IMR-90 (cell line): ENCODE results near the gene DAPK1. TPM values are rescaled to one million over a fixed set of nuclear protein-coding genes. Genes with fewer than 3 reads are reported as not detected.

Source experiments
- ATAC-seq: fragments of 200-7000 bp; cut with Tn5 transposase; 2 replicates; pipeline ENCODE4 v1.9.1; 2020; ENCODE audit warnings: low read depth, mild to moderate bottlenecking, moderate library complexity
- BruUV-seq: library from RNA; stranded (reverse); fragments of 400-500 nt; replicated peaks from 2 replicates; lab custom pipeline; 2021; lab: Mats Ljungman, UMichigan
- CTCF ChIA-PET: fragments of 300-600 bp; formaldehyde crosslinking; extraction: SDS; loops from one replicate; lab custom pipeline; 2021; ENCODE audit warnings: antibody characterized with exemption; lab: Yijun Ruan, JAX
- POLR2A ChIA-PET: fragments of 300-600 bp; sonication (Branson Sonifier 250); formaldehyde crosslinking; loops from one replicate; lab custom pipeline; 2022; ENCODE audit warnings: antibody characterized with exemption; ENCODE audit not compliant: unreplicated experiment; lab: Charles Lee
- DNase-seq: peaks from one replicate; pipeline ENCODE4 v3.0.0; 2013
- H2AFZ ChIP-seq: replicated peaks from 2 replicates; pipeline ENCODE3; 2013; ENCODE audit warnings: low read length, mild to moderate bottlenecking; ENCODE audit not compliant: poor library complexity
- H2AK5ac ChIP-seq: 2 replicates; pipeline ENCODE4 v1.6.1; 2013; ENCODE audit warnings: low read depth, low read length, inconsistent platforms
- H2AK9ac ChIP-seq: replicated peaks from 2 replicates; pipeline ENCODE3; 2013; ENCODE audit warnings: mild to moderate bottlenecking, low read depth, low read length, moderate library complexity; ENCODE audit not compliant: poor library complexity
- H2BK120ac ChIP-seq: 2 replicates; pipeline ENCODE4 v1.6.1; 2013; ENCODE audit warnings: low read depth, low read length, inconsistent platforms
- H2BK15ac ChIP-seq: 3 replicates; pipeline ENCODE4 v1.6.1; 2013; ENCODE audit warnings: low read depth, low read length, inconsistent platforms
- H2BK20ac ChIP-seq: 2 replicates; pipeline ENCODE4 v1.6.1; 2013; ENCODE audit warnings: low read depth, mild to moderate bottlenecking, inconsistent platforms, low read length, moderate library complexity
- H2BK5ac ChIP-seq: 2 replicates; pipeline ENCODE4 v1.6.1; 2013; ENCODE audit warnings: mild to moderate bottlenecking, low read depth, low read length, inconsistent platforms; ENCODE audit not compliant: poor library complexity, severe bottlenecking
- H3K14ac ChIP-seq: replicated peaks from 2 replicates; pipeline ENCODE4 v1.6.1; 2013; ENCODE audit warnings: low read depth, low read length, inconsistent platforms
- H3K18ac ChIP-seq: 2 replicates; pipeline ENCODE4 v1.6.1; 2013; ENCODE audit warnings: low read depth, low read length, control low read depth
- H3K23ac ChIP-seq: 2 replicates; pipeline ENCODE4 v1.6.1; 2013; ENCODE audit warnings: low read depth, low read length, inconsistent platforms
- H3K27ac ChIP-seq: 2 replicates; pipeline ENCODE4 v1.5.1; 2013; ENCODE audit warnings: mild to moderate bottlenecking, control low read depth, low read length; ENCODE audit not compliant: insufficient read depth
- H3K27me3 ChIP-seq: 2 replicates; pipeline ENCODE4 v1.6.1; 2013; ENCODE audit warnings: low read length; ENCODE audit not compliant: control insufficient read depth, insufficient read depth
- H3K36me3 ChIP-seq: 2 replicates; pipeline ENCODE4 v1.6.1; 2013; ENCODE audit warnings: low read length, mixed read lengths; ENCODE audit not compliant: control insufficient read depth, insufficient read depth
- H3K4ac ChIP-seq: 2 replicates; pipeline ENCODE4 v1.6.1; 2013; ENCODE audit warnings: low read depth, low read length, inconsistent platforms
- H3K4me1 ChIP-seq: 2 replicates; pipeline ENCODE4 v1.6.1; 2013; ENCODE audit warnings: low read length, mixed read lengths; ENCODE audit not compliant: control insufficient read depth, insufficient read depth
- H3K4me2 ChIP-seq: 2 replicates; pipeline ENCODE4 v1.6.1; 2013; ENCODE audit warnings: low read depth, mild to moderate bottlenecking, control low read depth, low read length, moderate library complexity
- H3K4me3 ChIP-seq: 2 replicates; pipeline ENCODE4 v1.5.1; 2013; ENCODE audit warnings: low read depth, mild to moderate bottlenecking, control low read depth, low read length, moderate library complexity; ENCODE audit not compliant: insufficient read depth
- H3K56ac ChIP-seq: 2 replicates; pipeline ENCODE4 v1.6.1; 2013; ENCODE audit warnings: low read length, inconsistent platforms; ENCODE audit not compliant: insufficient read depth; ENCODE audit errors: extremely low read depth
- H3K79me1 ChIP-seq, 2 experiments: 2 replicates each; pipeline ENCODE4 v1.6.1; 2013; ENCODE audit warnings: low read length in 2 of 2, inconsistent platforms in 1 of 2, low read depth in 1 of 2
- H3K9ac ChIP-seq: 2 replicates; pipeline ENCODE4 v1.6.1; 2013; ENCODE audit warnings: low read depth, low read length, control low read depth
- H3K9me1 ChIP-seq: 2 replicates; pipeline ENCODE4 v1.6.1; 2013; ENCODE audit warnings: low read length, inconsistent platforms; ENCODE audit not compliant: insufficient read depth
- H3K9me3 ChIP-seq: 2 replicates; pipeline ENCODE4 v1.6.1; 2013; ENCODE audit warnings: low read length; ENCODE audit not compliant: control insufficient read depth, insufficient read depth
- H4K20me1 ChIP-seq: 2 replicates; pipeline ENCODE4 v1.6.1; 2013; ENCODE audit warnings: low read length, inconsistent platforms; ENCODE audit not compliant: insufficient read depth
- H4K5ac ChIP-seq: 2 replicates; pipeline ENCODE4 v1.6.1; 2013; ENCODE audit warnings: mild to moderate bottlenecking, low read depth, low read length, control low read depth
- H4K8ac ChIP-seq, 2 experiments: 2 replicates each; pipeline ENCODE4 v1.6.1; 2013; ENCODE audit warnings: low read depth in 2 of 2, low read length in 2 of 2, control low read depth in 1 of 2, inconsistent platforms in 1 of 2
- H4K91ac ChIP-seq: 2 replicates; pipeline ENCODE4 v1.6.1; 2013; ENCODE audit warnings: low read depth, low read length, inconsistent platforms; ENCODE audit not compliant: insufficient read depth
- BHLHE40 ChIP-seq: fragments of 150-350 bp; IDR thresholded peaks from 2 replicates; pipeline ENCODE4 v1.6.1; 2016; ENCODE audit warnings: mild to moderate bottlenecking, low read depth, low read length
- CEBPB ChIP-seq: IDR thresholded peaks from 2 replicates; pipeline ENCODE4 v1.6.1; 2012; ENCODE audit warnings: low read depth, low read length, improper control_type of control experiment
- CHD1 ChIP-seq: IDR thresholded peaks from 2 replicates; pipeline ENCODE4 v1.6.1; 2012; ENCODE audit warnings: low read depth, low read length, improper control_type of control experiment
- CTCF ChIP-seq: conservative IDR thresholded peaks from 2 replicates; pipeline ENCODE4 v1.5.1; 2012; ENCODE audit warnings: mild to moderate bottlenecking, low read depth, low read length, improper control_type of control experiment
- FOS ChIP-seq: fragments of 150-350 bp; IDR thresholded peaks from 2 replicates; pipeline ENCODE4 v1.6.1; 2016; ENCODE audit warnings: low read depth, low read length
- MAFK ChIP-seq: IDR thresholded peaks from 2 replicates; pipeline ENCODE4 v1.6.1; 2012; ENCODE audit warnings: low read depth, low read length, improper control_type of control experiment
- MAZ ChIP-seq: IDR thresholded peaks from 2 replicates; pipeline ENCODE4 v1.6.1; 2012; ENCODE audit warnings: low read depth, mild to moderate bottlenecking, low read length, improper control_type of control experiment, moderate library complexity, borderline replicate concordance
- MXI1 ChIP-seq: IDR thresholded peaks from 2 replicates; pipeline ENCODE4 v1.6.1; 2012; ENCODE audit warnings: low read depth, mild to moderate bottlenecking, low read length, moderate library complexity, borderline replicate concordance
- NFE2L2 ChIP-seq: fragments of 150-350 bp; IDR thresholded peaks from 2 replicates; pipeline ENCODE4 v1.6.1; 2016; ENCODE audit warnings: low read depth, mild to moderate bottlenecking, low read length
- POLR2A ChIP-seq: IDR thresholded peaks from 2 replicates; pipeline ENCODE4 v1.6.1; 2012; ENCODE audit warnings: mild to moderate bottlenecking, low read depth, low read length
- RAD21 ChIP-seq: IDR thresholded peaks from 2 replicates; pipeline ENCODE4 v1.6.1; 2012; ENCODE audit warnings: low read length, improper control_type of control experiment
- RCOR1 ChIP-seq: IDR thresholded peaks from 2 replicates; pipeline ENCODE4 v1.6.1; 2012; ENCODE audit warnings: mild to moderate bottlenecking, low read length, improper control_type of control experiment; ENCODE audit not compliant: insufficient replicate concordance
- RFX5 ChIP-seq: IDR thresholded peaks from 2 replicates; pipeline ENCODE4 v1.8.0; 2012; ENCODE audit warnings: low read depth, mild to moderate bottlenecking, low read length, moderate library complexity
- SMC3 ChIP-seq: fragments of 150-350 bp; IDR thresholded peaks from 2 replicates; pipeline ENCODE4 v1.6.1; 2016; ENCODE audit warnings: low read depth, mild to moderate bottlenecking, antibody characterized with exemption, low read length, moderate library complexity
- WGBS, 2 experiments: methylation state at CpG; one replicate each; pipeline versions ENCODE4 v1.1.5 to v1.1.7; 2013; ENCODE audit warnings: missing lambda C conversion rate in 2 of 2; ENCODE audit not compliant: insufficient read length in 1 of 2; ENCODE audit errors: extremely low coverage in 2 of 2; 5-methylcytosine and 5-hydroxymethylcytosine counted together
- dilution Hi-C: fragments of 300-500 bp; cut with HindIII; formaldehyde crosslinking; loops from one replicate; pipeline ENCODE4 v1.14.3; 2018; ENCODE audit warnings: low sequenced_read_pairs; ENCODE audit not compliant: unreplicated experiment
- in situ Hi-C: fragments of 300-500 bp; cut with MboI; formaldehyde crosslinking; loops from 3 replicates; pipeline ENCODE4 v1.14.3; 2019; ENCODE audit warnings: low sequenced_read_pairs, inconsistent platforms, mixed read lengths
- intact Hi-C: fragments of 100-400 bp; cut with micrococcal nuclease; formaldehyde crosslinking; loops from 2 replicates; pipeline ENCODE4 v1.10.0; 2022
- polyA plus RNA-seq, 3 experiments: library from polyadenylated mRNA; depleted of rRNA; stranded (reverse); fragments of >200 nt; gene quantifications; 2 replicates each; pipeline ENCODE4 v1.2.3, GENCODE V29; 2012; ENCODE audit warnings: low replicate concordance in 1 of 3
- total RNA-seq: library from RNA; depleted of rRNA; stranded (reverse); fragments of >200 nt; gene quantifications from 2 replicates; pipeline ENCODE4 v1.2.3, GENCODE V29; 2012
- TF ChIP-seq, protein P1 (sequence below): fragments of 150-350 bp; IDR thresholded peaks from 2 replicates; pipeline ENCODE4 v1.6.1; 2017; ENCODE audit warnings: mild to moderate bottlenecking, antibody characterized with exemption, low read length, low read depth
- TF ChIP-seq, protein P2 (sequence below): fragments of 150-350 bp; IDR thresholded peaks from 2 replicates; pipeline ENCODE4 v1.6.1; 2016; ENCODE audit warnings: low read depth, mild to moderate bottlenecking, low read length, moderate library complexity, borderline replicate concordance

Gene DAPK1
- total and polyA plus RNA-seq, 2 of the 4 experiments (the other 2 are of a cell fraction), result under 0.01 to 0.03 TPM

DNA sequence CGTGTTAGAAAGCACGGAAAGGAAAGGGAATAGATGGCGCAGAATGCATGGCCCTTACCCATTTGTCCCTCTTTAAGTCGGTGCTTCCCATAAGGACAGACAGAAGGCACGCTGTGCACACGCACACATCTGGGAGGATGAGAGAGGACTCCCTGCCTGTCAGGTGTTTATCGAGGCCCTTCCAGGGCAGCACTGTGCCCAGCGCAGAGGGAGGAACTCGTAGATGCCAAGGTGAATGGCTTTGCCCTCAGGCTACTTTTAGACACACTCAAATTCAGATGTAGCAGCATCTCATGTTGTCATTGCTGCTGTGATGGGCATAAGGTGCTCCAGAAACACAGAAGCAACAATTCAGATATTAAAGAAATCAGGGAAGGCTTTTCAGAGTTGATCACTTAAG is 158.1 kb downstream of the DAPK1 start:
- H3K4me3 ChIP-seq, result no peak overlapping the region
- H2BK20ac ChIP-seq, result no peak overlapping the region
- no peak overlapping the region for H2AK9ac ChIP-seq
- no peaks in the 10 kb centered on the region for H3K9me1 ChIP-seq
- no CpG with 5 or more reads among the region's 9 CpGs for WGBS, 2 experiments
- H2AFZ ChIP-seq, result no peak overlapping the region
- no peak overlapping the region for H3K4me2 ChIP-seq
- no peak overlapping the region for H2BK15ac ChIP-seq
- ChIA-PET CTCF (no interaction called here), POLR2A (no interaction called here)
- no peak overlapping the region for H3K14ac ChIP-seq
- no peak overlapping the region for H4K8ac ChIP-seq
- intact Hi-C loops (no loop called here), dilution Hi-C loops (no loop called here), in situ Hi-C loops (no loop called here)
- BruUV-seq, result no TSS peak
- DNase-seq (no peak), ATAC-seq (no peak)
- peaks cover 7% of the 10 kb centered on the region for H3K27me3 ChIP-seq
- TF ChIP-seq MAFK (no peak), MAZ (no peak), CTCF (no peak), NFE2L2 (no peak), CEBPB (no peak), CHD1 (no peak), FOS (no peak), RAD21 (no peak), SMC3 (no peak), POLR2A (no peak), MXI1 (no peak), RCOR1 (no peak), RFX5 (no peak), BHLHE40 (no peak)
- TF ChIP-seq, protein P1, sequence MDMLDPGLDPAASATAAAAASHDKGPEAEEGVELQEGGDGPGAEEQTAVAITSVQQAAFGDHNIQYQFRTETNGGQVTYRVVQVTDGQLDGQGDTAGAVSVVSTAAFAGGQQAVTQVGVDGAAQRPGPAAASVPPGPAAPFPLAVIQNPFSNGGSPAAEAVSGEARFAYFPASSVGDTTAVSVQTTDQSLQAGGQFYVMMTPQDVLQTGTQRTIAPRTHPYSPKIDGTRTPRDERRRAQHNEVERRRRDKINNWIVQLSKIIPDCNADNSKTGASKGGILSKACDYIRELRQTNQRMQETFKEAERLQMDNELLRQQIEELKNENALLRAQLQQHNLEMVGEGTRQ, result no peak
- TF ChIP-seq, protein P2, sequence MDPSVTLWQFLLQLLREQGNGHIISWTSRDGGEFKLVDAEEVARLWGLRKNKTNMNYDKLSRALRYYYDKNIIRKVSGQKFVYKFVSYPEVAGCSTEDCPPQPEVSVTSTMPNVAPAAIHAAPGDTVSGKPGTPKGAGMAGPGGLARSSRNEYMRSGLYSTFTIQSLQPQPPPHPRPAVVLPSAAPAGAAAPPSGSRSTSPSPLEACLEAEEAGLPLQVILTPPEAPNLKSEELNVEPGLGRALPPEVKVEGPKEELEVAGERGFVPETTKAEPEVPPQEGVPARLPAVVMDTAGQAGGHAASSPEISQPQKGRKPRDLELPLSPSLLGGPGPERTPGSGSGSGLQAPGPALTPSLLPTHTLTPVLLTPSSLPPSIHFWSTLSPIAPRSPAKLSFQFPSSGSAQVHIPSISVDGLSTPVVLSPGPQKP, result no peak
- H2BK120ac ChIP-seq, result no peak overlapping the region
- no peak overlapping the region for H4K5ac ChIP-seq
- no peak overlapping the region for H2AK5ac ChIP-seq
- H4K91ac ChIP-seq, result no peak overlapping the region
- H3K27ac ChIP-seq, result no peak overlapping the region
- no peak overlapping the region for H3K56ac ChIP-seq
- H3K9me3 ChIP-seq, result no peaks in the 10 kb centered on the region
- no peak overlapping the region for H2BK5ac ChIP-seq
- no peaks in the 10 kb centered on the region; the same call in 1 of the 2 replicates for H3K4me1 ChIP-seq
- H3K18ac ChIP-seq, result no peak overlapping the region
- H3K23ac ChIP-seq, result no peak overlapping the region
- H4K20me1 ChIP-seq, result no peaks in the 10 kb centered on the region
- no peaks in the 10 kb centered on the region for H3K79me1 ChIP-seq
- no peak overlapping the region for H3K9ac ChIP-seq
- no peak overlapping the region for H3K4ac ChIP-seq
- H3K36me3 ChIP-seq, result no peaks in the 10 kb centered on the region
